Tibial nerve (tissue), 4 donors: ENCODE measurements around the gene SH3RF3. TPM values are rescaled to one million over a fixed set of nuclear protein-coding genes. Genes with fewer than 3 reads are reported as not detected.
A peak's percentile ranks its signal among the peaks of the same experiment; 100 is the strongest.

Experiments used
- DNase-seq, 2 donors: peaks; one replicate each; pipeline ENCODE4 v3.0.0-alpha.2; 2019; ENCODE audit warnings: low spot score in 2 of 2
- H3K27ac ChIP-seq, 4 donors: fragments of 200-600 bp; sonication (generic) in 3 of 4; one replicate each; pipeline ENCODE4 v1.5.1; 2017 to 2019; ENCODE audit warnings: mild to moderate bottlenecking in 1 of 4
- H3K27me3 ChIP-seq, 2 donors: fragments of 200-600 bp; sonication (generic) in 1 of 2; one replicate each; pipeline versions ENCODE4 v1.5.1 to v1.6.0; 2017 to 2019
- H3K36me3 ChIP-seq, 3 donors: fragments of 200-600 bp; sonication (generic); one replicate each; pipeline ENCODE4 v1.5.1; 2018 to 2019
- H3K4me1 ChIP-seq, 4 donors: fragments of 200-600 bp; sonication (generic) in 3 of 4; one replicate each; pipeline ENCODE4 v1.5.1; 2017 to 2019
- H3K4me3 ChIP-seq, 4 donors: fragments of 200-600 bp; sonication (generic) in 3 of 4; one replicate each; pipeline ENCODE4 v1.5.1; 2017 to 2019; ENCODE audit warnings: mild to moderate bottlenecking in 1 of 4, moderate library complexity in 1 of 4
- H3K9me3 ChIP-seq, 4 donors: fragments of 200-600 bp; sonication (generic) in 3 of 4; one replicate each; pipeline ENCODE4 v1.5.1; 2017 to 2019
- EP300 ChIP-seq, 2 donors: sonication (generic); formaldehyde crosslinking; IDR thresholded peaks; one replicate each; pipeline ENCODE4 v1.6.1; 2017; ENCODE audit warnings: antibody characterized with exemption in 2 of 2, mild to moderate bottlenecking in 1 of 2
- POLR2A ChIP-seq, 2 donors: fragments of 450-650 bp; IDR thresholded peaks; one replicate each; pipeline ENCODE4 v1.6.1; 2017; ENCODE audit warnings: antibody characterized with exemption in 2 of 2, mild to moderate bottlenecking in 2 of 2, moderate library complexity in 2 of 2
- WGBS, 2 donors: methylation state at CpG; one replicate each; pipeline ENCODE4 v1.1.5; 2018; 5-methylcytosine and 5-hydroxymethylcytosine counted together
- total RNA-seq, 4 donors: library from RNA; depleted of rRNA; stranded (reverse); fragments of >200 nt; gene quantifications; one replicate each; pipeline ENCODE4 v1.1.0, GENCODE V29; 2016
- TF ChIP-seq, protein P1 (sequence below), 5 experiments: fragments of 200-600 bp in 3 of 5; fragments of 450-650 bp in 2 of 5; sonication (generic) in 3 of 5; IDR thresholded peaks; one replicate each; pipeline ENCODE4 v1.5.1; 2016 to 2019; ENCODE audit warnings: antibody characterized with exemption in 5 of 5, mild to moderate bottlenecking in 3 of 5, moderate library complexity in 2 of 5

Gene SH3RF3
- total RNA-seq, 4 donors from 2014 or later: 6.9 to 18.0 (median 11.4) TPM

DNA sequence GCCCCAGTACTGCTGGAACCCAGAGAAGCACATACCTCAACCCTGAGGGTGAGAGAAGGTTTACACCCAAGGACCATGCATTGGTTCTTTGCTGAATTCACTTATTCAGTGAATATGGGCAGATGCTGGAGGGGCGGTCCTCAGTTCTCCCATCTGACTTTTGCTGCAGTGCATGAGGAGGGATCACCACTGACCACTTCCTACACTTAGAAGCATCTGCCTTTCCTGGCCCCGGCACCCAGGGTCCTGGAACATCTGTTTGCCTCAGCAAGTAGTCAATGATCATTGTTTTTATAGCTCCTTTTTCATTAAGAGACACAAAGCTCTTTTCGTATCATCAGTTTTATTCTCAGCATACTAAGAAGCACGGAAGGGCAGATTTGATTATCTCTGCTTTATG, 211.4 kb downstream of the SH3RF3 start:
- H3K27ac ChIP-seq: no peak overlapping the region
- H3K4me1 ChIP-seq: peaks cover 0 to 12% (median 0%) of the 10 kb centered on the region in 4 donors
- no peaks in the 10 kb centered on the region for H3K36me3 ChIP-seq
- no peaks in the 10 kb centered on the region for H3K9me3 ChIP-seq
- 86 to 89% methylated on average over 4 of the region's 4 CpGs for WGBS, 2 donors
- no peak for TF ChIP-seq EP300 (IDR thresholded peaks at IDR 0.05)
- TF ChIP-seq, protein P1, sequence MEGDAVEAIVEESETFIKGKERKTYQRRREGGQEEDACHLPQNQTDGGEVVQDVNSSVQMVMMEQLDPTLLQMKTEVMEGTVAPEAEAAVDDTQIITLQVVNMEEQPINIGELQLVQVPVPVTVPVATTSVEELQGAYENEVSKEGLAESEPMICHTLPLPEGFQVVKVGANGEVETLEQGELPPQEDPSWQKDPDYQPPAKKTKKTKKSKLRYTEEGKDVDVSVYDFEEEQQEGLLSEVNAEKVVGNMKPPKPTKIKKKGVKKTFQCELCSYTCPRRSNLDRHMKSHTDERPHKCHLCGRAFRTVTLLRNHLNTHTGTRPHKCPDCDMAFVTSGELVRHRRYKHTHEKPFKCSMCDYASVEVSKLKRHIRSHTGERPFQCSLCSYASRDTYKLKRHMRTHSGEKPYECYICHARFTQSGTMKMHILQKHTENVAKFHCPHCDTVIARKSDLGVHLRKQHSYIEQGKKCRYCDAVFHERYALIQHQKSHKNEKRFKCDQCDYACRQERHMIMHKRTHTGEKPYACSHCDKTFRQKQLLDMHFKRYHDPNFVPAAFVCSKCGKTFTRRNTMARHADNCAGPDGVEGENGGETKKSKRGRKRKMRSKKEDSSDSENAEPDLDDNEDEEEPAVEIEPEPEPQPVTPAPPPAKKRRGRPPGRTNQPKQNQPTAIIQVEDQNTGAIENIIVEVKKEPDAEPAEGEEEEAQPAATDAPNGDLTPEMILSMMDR (IDR thresholded peaks at IDR 0.05): no peak
- TF ChIP-seq POLR2A (IDR thresholded peaks at IDR 0.05): no peak
- no peak overlapping the region for H3K4me3 ChIP-seq
- DNase-seq: no peak
- no peaks in the 10 kb centered on the region for H3K27me3 ChIP-seq

DNA sequence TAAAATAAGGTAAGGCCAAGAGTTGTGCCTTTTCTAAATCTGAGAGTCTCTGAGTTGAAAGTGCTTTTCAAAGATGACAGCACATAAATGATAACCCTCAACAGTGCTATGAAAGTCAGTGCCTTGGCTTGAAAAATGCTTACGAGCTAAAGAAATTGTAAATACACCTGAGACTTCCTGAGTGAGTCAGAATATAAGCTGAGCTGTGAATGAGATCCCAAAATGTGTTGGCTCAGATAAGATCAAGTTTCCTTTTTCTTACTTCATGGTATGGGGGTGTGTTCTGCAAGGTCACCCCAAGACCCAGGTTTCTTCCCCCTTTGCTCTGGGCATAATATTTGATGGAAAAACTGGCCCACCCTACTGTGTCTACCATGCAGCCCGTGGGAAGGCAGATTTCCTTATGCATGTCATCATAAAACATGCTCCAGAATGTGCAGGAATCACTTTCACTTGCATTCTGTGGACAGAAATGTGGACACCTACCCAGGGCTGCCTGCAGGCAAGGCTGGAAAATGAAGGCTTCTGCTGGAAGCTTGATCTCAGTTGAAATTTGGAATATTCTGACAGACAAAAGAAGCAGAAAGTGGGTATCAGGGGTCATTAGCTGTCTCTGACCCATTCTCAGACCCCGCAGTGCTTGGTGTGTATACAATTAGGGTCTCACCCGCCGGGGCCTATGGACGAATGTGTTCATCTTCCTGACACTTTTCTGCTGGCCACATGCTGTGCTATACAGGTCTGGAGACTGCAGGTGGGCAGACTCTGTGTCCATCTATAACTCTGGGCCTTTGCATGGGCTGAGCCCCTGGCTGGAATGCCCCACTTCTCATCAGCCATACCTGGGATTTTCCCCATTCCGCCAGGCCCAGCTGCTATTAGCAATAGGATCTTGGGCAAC, 212.6 kb downstream of the SH3RF3 start:
- Histone ChIP-seq H3K27me3 (no peaks in the 10 kb centered on the region), H3K4me3 (no peak overlapping the region), H3K9me3 (no peaks in the 10 kb centered on the region), H3K4me1 (peaks cover 0 to 3% (median 0%) of the 10 kb centered on the region in 4 donors), H3K27ac (no peak overlapping the region), H3K36me3 (no peaks in the 10 kb centered on the region)
- no peak for DNase-seq
- TF ChIP-seq POLR2A (IDR thresholded peaks at IDR 0.05) (peak in 1 of 2 donors; percentile 8), EP300 (IDR thresholded peaks at IDR 0.05) (no peak)
- TF ChIP-seq, protein P1 (IDR thresholded peaks at IDR 0.05): no peak
- 90 to 91% methylated on average over 7 of the region's 7 CpGs for WGBS, 2 donors

DNA sequence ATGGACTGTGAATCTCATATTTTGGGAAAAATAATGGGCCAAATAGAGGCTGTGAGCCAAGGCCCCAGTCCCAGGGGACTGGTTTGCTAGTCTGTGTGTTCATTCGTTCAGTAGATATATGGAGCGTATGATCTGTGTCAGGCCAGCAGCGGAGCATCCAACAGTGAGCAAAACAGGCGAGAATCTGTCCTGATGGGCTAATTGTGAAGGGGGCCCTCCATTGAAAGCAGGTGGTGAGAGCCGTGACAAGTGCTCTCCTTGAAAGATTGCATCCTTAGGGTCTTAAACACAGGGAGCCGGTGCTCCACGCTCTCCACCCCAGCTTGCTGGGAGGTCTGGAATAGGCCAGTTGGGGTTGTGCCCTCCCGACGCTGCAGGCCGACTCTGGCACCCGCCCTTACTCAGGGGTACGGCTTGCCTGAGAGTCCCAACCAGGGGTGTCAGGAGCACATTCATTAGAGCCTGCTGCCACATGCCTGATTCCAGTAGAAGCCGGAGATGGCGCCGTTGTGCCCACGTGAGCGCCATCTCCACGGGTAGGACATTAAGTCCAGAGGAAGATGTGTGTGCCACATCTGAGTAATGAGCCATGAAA, 213.3 kb downstream of the SH3RF3 start:
- H3K27me3 ChIP-seq: no peaks in the 10 kb centered on the region
- no peaks in the 10 kb centered on the region for H3K4me1 ChIP-seq
- no peak overlapping the region for H3K4me3 ChIP-seq
- H3K36me3 ChIP-seq: no peaks in the 10 kb centered on the region
- 88 to 90% methylated on average over 17 to 18 of the region's 18 CpGs for WGBS, 2 donors
- no peak for TF ChIP-seq POLR2A (IDR thresholded peaks at IDR 0.05)
- TF ChIP-seq, protein P1 (IDR thresholded peaks at IDR 0.05): no peak
- no peak for TF ChIP-seq EP300 (IDR thresholded peaks at IDR 0.05)
- no peak for DNase-seq
- no peak overlapping the region for H3K27ac ChIP-seq
- no peaks in the 10 kb centered on the region for H3K9me3 ChIP-seq

DNA sequence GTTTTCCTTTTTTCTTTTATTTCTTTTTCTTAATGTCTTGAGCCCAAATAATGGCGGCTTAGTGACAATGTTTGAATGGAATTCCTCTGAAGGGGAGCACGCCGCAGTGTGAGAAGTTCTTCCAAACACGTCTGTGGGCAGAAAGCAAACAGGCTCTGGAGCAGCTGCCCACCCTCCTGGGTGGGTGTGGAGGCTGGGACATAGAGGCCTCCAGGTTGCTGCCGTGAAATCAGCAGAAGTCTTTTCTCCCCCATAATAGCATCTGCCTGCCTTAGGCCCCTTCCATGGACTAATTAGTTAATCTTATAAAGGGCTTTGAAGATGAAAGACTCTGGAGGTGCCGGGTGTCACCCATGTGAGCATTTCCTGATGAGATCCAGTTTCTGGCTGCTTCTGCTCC, 213.9 kb downstream of the SH3RF3 start:
- H3K27me3 ChIP-seq: no peaks in the 10 kb centered on the region
- no peak overlapping the region for H3K4me3 ChIP-seq
- H3K4me1 ChIP-seq: no peaks in the 10 kb centered on the region
- H3K36me3 ChIP-seq: no peaks in the 10 kb centered on the region
- TF ChIP-seq POLR2A (IDR thresholded peaks at IDR 0.05) (no peak), EP300 (IDR thresholded peaks at IDR 0.05) (no peak)
- TF ChIP-seq, protein P1 (IDR thresholded peaks at IDR 0.05): no peak
- no peak for DNase-seq
- no peak overlapping the region for H3K27ac ChIP-seq
- H3K9me3 ChIP-seq: no peaks in the 10 kb centered on the region
- WGBS, 2 donors: 77 to 83% methylated on average over 6 of the region's 6 CpGs

DNA sequence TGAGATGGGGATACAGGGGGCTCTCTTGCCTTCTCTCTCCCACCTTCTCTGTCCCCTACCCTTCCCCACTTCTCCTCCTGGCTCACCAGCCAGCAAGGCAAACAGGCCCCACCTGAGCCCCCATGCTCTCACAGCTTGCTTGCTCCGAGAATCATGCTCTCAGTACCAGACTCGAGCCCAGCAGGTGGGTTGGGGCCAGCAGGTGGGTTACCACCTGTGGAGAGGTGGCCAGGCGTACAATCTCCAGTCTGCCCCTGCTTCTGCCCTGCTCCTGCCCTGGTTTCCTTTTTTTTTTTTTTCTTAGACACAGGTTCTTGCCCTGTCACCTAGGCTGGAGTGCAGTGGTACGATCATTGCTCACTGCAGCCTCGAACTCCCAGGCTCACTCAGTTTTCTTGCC, 214.5 kb downstream of the SH3RF3 start:
- TF ChIP-seq EP300 (IDR thresholded peaks at IDR 0.05): no peak
- no peak for DNase-seq
- H3K27me3 ChIP-seq: no peaks in the 10 kb centered on the region
- no peaks in the 10 kb centered on the region for H3K36me3 ChIP-seq
- H3K27ac ChIP-seq: no peak overlapping the region
- H3K4me3 ChIP-seq: no peak overlapping the region
- no peaks in the 10 kb centered on the region for H3K4me1 ChIP-seq
- 86 to 94% methylated on average over 5 of the region's 5 CpGs for WGBS, 2 donors
- no peaks in the 10 kb centered on the region for H3K9me3 ChIP-seq
